GM19397 (cell line): ENCODE data around the gene ANKS6.

Source experiments
- ATAC-seq: cut with Tn5 transposase; IDR thresholded peaks from one replicate; pipeline ENCODE4 v1.9.1; 2021; ENCODE audit warnings: mild to moderate bottlenecking, moderate library complexity; ENCODE audit not compliant: unreplicated experiment

Gene ANKS6

GRCh38 chr9:98773721-98774120 lies 22.6 kb downstream of the ANKS6 start:
- ATAC-seq = no peak

- no peak for ATAC-seq
These were observed 23.8 kb downstream of the ANKS6 start for GRCh38 chr9:98772364-98773155.

DNA sequence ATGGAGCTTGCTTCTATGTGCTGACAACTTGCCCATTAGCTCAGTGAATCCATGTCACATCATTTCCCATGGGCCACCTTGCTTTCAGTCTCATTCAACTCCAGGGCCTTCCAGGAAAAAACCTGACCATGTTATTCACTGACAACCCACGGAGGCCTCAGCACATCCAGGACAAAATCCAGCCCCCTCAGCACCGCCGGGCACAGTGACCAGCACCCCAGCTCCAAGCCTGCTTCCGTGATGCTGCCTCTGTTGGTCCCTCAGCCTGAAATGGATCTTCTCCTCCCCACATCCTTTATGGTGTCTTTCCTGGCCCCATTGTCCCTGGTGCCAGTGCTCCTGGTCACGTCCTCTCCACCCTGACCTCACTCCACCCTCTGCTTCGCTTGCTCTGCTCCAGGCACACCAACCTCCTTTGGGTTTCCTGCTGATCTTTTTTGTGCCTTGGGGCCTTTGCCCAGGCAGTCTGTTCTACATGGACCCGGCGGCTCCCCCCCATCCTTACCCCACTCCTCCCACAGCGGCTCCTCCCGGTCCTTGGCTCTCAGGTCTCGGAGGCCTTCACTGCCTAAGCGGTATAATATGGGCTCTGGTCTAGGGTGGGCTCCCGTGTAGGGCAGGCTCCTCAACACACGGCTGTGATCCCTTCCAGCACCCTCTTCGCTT lies 25.0 kb downstream of the ANKS6 start:
- no peak for ATAC-seq

DNA sequence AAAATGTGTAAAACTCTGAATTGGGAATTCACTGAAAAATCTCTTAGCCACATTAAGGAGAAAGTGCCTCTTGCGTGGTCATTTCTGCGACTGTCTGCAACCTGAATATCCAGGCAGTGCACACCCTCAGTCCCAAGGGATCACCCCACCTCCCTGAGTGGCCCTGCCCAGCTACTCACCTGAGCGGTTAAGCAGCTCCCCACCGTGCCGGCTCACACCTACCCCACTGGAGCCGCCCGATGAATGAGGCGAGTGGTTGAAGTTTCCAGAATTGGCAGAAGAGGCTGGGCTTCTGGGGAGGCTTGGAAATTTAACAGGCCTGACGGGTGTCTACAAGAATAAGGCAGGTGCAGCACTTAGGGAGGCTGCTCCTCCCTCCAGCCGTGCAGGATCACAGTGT lies 25.6 kb downstream of the ANKS6 start:
- no peak for ATAC-seq

- no peak for ATAC-seq
These were observed 28.0 kb downstream of the ANKS6 start for GRCh38 chr9:98768344-98768743.

DNA sequence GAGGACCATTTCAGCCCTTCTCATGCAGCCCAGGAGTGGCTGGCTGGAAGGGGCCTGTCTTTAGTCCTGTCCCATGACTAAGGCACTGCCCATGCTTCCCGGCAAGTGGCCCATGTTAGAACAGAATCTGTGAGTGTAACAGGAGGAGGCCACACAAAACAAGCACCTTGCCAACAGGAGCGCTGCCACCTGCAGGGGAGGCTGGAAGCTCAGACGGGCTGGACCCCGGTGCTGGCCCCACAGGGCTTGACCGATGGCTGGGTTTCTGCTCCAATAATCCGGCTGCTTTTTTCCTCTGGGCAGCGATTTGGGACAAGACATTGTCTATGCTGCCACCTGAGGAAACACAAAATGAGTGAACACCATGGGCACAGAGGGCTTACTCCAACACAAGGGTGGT lies 28.4 kb downstream of the ANKS6 start:
- no peak for ATAC-seq

- no peak for ATAC-seq
These were observed 29.2 kb downstream of the ANKS6 start for GRCh38 chr9:98767196-98767595.

GRCh38 chr9:98766586-98766985 lies 29.8 kb downstream of the ANKS6 start:
- no peak for ATAC-seq

DNA sequence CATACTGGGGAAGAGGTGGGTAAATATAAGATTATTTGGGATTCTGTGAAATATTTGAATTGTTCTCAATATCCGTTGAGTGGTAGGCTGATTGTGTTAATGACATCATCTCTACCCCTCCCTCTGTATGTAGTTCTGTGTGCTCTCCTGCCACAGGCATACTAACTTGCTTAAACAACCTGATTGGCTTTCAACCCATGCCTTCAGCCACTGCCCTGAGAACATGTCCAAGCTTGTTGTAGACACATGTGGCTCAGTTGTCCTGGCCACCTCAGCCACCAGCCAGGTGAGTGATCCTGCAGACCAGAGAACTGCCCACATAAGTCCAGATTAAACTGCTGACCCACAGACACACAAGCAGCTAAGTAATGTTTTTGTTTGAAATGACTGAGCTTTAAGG lies 31.1 kb downstream of the ANKS6 start:
- ATAC-seq = no peak

DNA sequence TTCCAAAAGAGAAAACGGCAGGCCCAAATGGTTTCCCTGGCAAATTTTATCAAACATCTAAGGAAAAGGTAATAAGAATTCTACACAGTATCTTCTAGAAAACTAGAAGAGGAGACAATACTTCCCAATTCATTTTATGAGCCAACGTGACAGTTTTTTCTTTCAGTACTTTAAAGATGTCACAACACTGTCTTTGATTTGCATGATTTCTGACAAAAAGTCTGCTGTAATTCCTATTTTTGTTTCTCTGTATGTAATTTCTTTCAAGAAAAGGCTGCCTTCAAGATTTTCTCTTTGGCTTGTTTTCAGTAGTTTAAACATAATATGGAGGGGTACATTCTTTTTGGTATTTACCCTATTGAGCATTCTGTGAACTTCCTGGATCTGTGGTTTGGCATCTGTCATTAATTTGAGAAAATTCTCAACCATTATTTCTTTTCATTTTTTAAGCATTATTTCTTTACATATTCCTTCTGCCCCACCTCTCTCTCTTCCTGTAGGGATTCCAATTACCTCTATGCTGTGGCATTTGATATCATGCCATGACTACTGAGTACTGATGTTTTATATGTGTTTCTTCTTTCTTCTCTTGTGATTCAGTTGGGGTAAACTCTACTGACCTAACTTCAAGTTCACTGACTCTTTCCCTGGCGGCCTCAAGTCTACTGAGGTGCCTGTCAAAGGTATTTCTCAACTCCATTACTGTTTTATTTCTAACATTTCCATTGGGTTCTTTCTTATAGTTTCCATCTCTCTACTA lies 32.2 kb downstream of the ANKS6 start:
- no peak for ATAC-seq

DNA sequence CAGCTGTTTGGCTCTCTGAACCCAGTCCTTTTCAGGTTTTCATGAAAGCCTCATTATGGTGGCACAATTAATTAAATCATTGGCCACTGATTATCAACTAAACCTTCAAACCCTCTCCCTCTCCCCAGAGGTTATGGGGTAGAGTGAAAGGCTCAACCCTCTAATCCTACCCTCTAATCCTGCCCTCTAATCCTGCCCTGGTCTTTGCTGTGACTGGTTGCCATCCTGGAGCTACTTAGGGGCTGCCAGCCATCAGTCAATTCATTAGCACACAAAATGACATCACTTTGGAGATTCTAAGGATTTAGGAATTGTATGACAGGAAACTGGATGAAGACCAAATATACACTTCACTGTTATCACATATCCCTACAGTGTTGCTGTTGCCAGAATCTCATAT lies 36.1 kb downstream of the ANKS6 start:
- ATAC-seq = no peak

DNA sequence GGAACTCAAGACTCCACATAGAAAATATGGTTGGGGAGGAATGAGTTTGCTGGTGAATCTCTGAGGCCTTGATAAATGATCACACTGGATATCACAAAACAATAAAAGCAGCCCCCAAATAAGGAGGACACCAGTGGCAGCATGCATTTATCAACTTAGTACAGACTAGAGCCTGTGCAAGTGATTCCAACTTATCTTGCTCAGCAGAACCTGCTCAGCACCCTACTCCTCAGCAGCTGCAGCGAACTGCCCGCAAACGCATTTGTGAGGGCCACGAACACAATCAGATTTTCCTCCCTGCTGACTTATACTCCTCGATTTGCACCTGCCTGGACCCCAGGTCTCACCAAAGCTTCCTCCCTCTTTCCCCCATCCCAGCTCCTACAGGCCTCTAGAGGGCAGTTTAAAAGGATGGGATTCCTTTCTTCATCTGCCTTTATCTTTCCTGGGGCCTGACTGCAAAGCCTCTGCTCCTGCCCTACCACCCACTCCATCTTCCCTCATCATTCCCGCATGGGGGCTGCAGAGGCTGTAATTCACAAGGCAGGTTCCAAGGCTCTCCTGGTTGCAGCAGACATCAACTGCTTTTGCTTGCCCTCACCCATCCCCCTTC lies 41.2 kb downstream of the ANKS6 start:
- ATAC-seq = no peak

DNA sequence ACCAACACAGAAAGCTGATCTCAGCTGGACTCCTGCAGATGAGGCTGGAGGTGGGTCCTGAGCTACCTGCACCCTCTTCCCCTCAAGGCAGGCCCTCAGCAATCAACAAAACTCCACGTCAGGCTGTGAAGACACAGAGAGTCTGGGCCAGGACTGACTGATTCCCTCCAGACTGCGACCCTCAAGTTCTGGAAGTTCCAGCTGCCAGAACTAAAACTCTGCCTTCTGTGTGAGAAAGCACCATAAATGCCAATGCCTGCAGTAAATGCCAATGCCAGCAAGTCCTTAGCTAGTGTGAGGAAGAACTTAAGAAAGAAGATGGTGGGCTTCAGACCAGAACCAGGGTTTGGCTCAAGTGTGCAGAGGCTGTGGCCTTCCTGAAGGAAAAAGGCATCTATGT lies 45.1 kb downstream of the ANKS6 start:
- no peak for ATAC-seq

DNA sequence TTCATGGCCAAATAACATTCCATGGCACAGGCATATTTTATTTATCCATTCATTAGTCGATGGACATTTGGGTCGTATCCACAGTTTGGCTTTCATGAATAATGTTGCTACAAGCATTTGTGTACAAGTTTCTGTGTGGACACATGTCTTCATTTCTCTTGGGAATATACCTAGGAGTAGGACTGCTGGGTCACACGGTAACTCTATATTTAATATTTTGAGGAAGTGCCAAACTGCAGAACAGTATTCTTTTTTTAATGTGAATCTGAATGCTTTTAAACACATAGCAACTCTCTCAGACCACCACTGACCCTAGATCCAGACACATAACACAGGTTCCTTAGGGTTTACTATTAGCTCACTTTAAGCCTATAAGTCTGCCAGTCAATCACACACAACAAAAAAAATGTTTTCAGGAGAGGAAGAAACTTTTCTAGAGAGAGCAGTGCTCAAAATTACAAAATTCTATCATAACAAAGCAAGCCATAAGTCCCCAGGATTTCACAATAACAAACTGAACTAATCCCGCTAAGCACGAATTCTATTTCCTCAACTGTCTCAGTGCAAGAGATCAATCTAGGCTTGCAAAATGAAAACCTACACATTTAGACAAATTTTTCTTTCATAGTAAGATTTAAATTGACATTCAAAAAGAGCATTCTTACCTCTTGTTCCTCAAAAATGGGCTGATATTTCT lies 45.8 kb downstream of the ANKS6 start:
- no peak for ATAC-seq

- ATAC-seq = no peak
These were observed 48.9 kb downstream of the ANKS6 start for GRCh38 chr9:98747476-98747875.

DNA sequence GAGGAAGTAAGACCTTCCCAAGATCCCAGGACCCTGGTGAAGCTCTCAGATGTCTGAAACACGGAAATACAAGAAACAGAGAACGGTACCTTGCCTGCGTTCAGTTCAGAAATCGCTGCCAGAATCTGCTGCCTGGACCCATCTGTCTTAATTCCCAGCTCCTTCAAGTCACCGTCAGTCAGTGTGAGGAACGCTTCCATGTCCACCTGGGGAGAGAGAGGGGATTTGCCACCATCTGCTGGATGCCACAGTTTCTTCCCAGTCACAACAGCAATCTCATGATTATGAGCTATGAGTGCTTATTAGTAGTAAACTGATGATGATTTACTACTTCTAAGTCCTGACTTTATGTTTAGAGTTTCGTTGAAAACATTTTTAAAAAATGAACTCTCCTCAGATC lies 50.9 kb downstream of the ANKS6 start:
- no peak for ATAC-seq

- ATAC-seq = no peak
These were observed 52.3 kb downstream of the ANKS6 start for GRCh38 chr9:98743818-98744611.

DNA sequence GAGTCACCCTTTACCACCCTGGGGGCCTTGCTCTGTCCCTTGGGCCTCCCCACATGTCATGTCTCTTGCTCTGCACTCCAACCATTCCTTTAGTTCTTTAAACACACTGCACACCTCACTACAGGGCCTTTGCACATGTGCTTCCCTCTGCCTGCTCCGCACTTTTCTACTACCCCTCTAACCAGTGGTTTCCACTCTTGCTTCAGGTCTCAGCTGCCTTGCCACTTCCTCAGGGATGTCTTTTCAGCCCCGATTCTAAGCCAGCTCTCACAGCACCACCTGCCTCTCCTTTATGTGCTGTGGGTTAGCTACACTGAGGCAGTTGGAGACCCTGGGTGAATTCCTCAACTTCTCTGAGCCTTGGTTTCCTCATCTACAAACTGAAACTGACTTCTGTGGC lies 53.0 kb downstream of the ANKS6 start:
- no peak for ATAC-seq

- no peak for ATAC-seq
These were observed 53.8 kb downstream of the ANKS6 start for GRCh38 chr9:98742325-98743280.
